ENCODE measurements around the gene GBX1. TPM values are rescaled to one million over a fixed set of nuclear protein-coding genes. Genes with fewer than 3 reads are reported as not detected.

Gene GBX1
- total RNA-seq, 1 donor from 2014 or later, result 2.1 TPM

DNA sequence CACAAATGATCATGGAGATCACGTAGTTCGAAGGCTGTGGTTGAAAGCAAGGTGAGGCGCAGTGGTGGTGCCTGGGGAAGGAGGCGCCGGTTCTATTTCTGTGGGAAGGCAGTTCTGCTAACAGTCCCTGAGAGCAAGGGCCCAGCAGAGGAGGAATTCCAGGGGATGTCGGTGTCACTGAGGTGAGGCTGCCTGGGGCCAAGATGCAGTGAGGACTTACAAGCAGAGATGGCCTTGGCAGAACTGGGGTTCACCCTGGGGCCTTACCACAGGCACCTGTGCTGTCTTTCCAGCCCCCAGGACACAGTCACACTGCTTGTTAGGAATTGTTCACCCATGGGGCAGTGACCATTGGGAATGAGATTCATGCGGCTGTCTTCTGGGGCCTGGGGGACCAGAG is 26.7 kb downstream of the GBX1 start:
- Mint-ChIP-seq H3K27me3 (no peaks in the 10 kb centered on the region), H3K4me1 (ENCODE audit: low read depth) (peaks cover 35% of the 10 kb centered on the region), H3K4me3 (ENCODE audit: low read depth) (no peak overlapping the region), H3K36me3 (ENCODE audit: insufficient read depth) (peaks cover 19% of the 10 kb centered on the region), H3K27ac (no peak overlapping the region), H3K9me3 (ENCODE audit: low read depth) (no peaks in the 10 kb centered on the region)
- TF ChIP-seq, protein P1, sequence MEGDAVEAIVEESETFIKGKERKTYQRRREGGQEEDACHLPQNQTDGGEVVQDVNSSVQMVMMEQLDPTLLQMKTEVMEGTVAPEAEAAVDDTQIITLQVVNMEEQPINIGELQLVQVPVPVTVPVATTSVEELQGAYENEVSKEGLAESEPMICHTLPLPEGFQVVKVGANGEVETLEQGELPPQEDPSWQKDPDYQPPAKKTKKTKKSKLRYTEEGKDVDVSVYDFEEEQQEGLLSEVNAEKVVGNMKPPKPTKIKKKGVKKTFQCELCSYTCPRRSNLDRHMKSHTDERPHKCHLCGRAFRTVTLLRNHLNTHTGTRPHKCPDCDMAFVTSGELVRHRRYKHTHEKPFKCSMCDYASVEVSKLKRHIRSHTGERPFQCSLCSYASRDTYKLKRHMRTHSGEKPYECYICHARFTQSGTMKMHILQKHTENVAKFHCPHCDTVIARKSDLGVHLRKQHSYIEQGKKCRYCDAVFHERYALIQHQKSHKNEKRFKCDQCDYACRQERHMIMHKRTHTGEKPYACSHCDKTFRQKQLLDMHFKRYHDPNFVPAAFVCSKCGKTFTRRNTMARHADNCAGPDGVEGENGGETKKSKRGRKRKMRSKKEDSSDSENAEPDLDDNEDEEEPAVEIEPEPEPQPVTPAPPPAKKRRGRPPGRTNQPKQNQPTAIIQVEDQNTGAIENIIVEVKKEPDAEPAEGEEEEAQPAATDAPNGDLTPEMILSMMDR (IDR thresholded peaks at IDR 0.05; ENCODE audit: unreplicated experiment), result no peak
- no peak for DNase-seq (ENCODE audit: low spot score, unreplicated experiment)

DNA sequence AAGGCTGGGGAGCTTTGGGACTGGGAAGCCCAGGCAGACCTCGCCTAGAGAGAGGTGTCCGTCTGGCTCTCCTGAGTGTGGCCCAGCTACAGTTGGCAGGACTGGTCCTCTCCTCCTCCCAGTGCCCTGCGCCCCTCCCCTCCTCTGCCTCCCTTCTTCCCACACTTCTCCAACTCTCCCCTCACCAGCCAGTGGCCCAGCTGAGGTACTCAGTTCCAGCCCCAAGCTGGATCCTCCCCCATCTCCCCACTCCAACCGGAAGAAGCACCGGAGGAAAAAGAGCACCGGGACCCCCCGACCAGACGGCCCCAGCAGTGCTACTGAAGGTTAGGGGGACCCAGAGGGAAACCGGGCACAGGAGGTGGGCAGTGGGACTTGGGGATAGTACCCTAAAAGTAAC is 27.7 kb downstream of the GBX1 start:
- Mint-ChIP-seq H3K27ac (no peak overlapping the region), H3K27me3 (no peaks in the 10 kb centered on the region), H3K9me3 (ENCODE audit: low read depth) (no peaks in the 10 kb centered on the region), H3K4me3 (ENCODE audit: low read depth) (no peak overlapping the region), H3K36me3 (ENCODE audit: insufficient read depth) (peaks cover 23% of the 10 kb centered on the region), H3K4me1 (ENCODE audit: low read depth) (peaks cover 35% of the 10 kb centered on the region)
- DNase-seq (ENCODE audit: low spot score, unreplicated experiment), result no peak
- TF ChIP-seq, protein P1 (IDR thresholded peaks at IDR 0.05; ENCODE audit: unreplicated experiment), result no peak

DNA sequence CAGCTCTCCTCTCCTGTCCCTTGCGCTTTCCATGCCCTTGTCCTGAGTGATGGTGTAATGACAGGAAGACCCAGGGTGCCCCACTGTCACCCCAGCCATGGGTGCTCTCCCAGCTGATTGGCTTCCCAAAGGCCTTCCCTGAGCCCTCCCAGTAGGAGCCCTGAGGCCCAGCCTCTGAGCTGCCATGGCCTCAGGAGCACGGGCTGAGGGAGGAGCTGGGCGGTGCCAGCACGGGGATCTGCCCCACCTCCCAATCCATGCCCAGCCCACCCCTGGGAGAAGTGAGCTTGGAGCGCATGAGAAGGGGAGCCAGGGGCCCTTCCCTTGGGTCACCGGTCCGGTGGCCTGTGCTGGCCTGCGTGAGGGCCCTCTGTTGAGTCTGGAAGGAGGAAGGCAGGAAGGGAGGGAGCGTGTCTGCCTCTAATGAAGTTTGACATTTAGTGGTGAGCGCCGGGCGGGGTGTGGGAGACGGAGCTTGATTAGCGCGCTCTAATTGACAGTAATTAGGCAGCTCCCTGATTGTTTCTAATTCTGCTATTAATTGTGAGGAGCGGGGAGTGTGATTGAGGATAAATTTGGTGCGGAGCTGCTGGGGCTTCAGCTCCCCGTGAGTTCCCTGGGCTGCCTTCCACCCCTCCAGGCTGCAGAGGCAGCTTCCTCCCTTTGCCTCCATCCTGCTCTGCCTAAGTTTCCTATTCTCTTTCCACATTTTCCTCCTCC is 28.3 kb downstream of the GBX1 start:
- TF ChIP-seq, protein P1 (IDR thresholded peaks at IDR 0.05; ENCODE audit: unreplicated experiment), result no peak
- peaks cover 21% of the 10 kb centered on the region for H3K36me3 Mint-ChIP-seq (ENCODE audit: insufficient read depth)
- H3K27me3 Mint-ChIP-seq, result no peaks in the 10 kb centered on the region
- H3K27ac Mint-ChIP-seq, result peak overlapping the region; percentile 3
- H3K9me3 Mint-ChIP-seq (ENCODE audit: low read depth), result no peaks in the 10 kb centered on the region
- H3K4me3 Mint-ChIP-seq (ENCODE audit: low read depth), result no peak overlapping the region
- peaks cover 32% of the 10 kb centered on the region for H3K4me1 Mint-ChIP-seq (ENCODE audit: low read depth)
- no peak for DNase-seq (ENCODE audit: low spot score, unreplicated experiment)

DNA sequence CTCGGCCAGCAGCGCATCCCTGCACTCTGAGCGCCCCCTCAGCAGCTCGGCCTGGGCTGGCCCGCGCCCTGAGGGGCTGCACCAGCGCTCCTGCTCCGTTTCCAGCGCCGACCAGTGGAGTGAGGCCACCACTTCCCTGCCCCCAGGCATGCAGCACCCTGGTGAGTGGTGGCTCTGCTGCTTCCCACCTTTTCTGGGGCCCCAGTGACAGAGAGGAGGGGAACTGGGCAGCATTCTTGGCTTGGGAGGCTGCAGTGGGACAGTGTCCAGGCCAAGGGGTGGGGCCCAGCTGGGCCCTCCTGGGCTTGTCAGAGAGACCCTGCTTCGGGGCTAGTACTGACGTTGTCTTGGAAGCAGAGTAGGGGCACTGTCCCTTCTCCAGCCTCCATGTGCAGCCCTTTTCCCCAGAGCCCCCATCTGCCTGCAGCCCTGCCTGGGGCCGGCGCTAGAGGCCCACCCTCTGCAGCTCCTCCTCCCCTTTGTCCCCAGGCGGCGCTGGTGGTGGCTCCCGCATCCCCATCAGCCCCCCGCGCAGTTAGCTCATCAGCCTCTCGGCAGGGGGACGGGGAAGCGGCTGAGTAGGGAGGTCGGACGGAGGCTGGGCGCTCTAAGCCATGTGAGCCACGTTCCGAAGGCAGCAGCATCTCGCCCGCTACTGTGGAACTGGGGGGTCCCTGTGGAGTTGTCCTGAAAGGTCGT is 29.2 kb downstream of the GBX1 start:
- Mint-ChIP-seq H3K9me3 (ENCODE audit: low read depth) (no peaks in the 10 kb centered on the region), H3K27me3 (no peaks in the 10 kb centered on the region), H3K36me3 (ENCODE audit: insufficient read depth) (peaks cover 16% of the 10 kb centered on the region), H3K4me3 (ENCODE audit: low read depth) (no peak overlapping the region), H3K4me1 (ENCODE audit: low read depth) (peaks cover 26% of the 10 kb centered on the region), H3K27ac (peak overlapping the region; percentile 3)
- no peak for DNase-seq (ENCODE audit: low spot score, unreplicated experiment)
- TF ChIP-seq, protein P1 (IDR thresholded peaks at IDR 0.05; ENCODE audit: unreplicated experiment), result no peak

DNA sequence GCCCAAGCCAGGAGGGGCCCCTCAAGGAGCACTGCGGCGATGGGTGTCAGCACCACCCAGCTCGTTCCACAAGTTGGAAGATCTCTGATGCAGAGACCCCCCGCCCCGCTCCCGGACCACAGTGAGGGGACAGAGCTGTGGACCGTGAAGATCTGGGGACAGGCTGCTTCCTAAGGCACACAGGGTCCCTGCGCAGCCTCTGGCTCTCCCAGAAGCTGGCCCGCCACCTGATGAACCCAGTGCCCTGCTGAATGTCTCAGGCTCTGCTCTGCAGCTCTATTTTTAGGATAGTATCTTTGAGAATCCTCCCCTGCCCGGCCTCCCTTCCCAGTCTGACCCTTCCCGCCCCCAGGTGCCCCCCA is 29.7 kb downstream of the GBX1 start:
- peaks cover 20% of the 10 kb centered on the region for H3K36me3 Mint-ChIP-seq (ENCODE audit: insufficient read depth)
- TF ChIP-seq, protein P1 (IDR thresholded peaks at IDR 0.05; ENCODE audit: unreplicated experiment), result no peak
- DNase-seq (ENCODE audit: low spot score, unreplicated experiment), result no peak
- H3K4me3 Mint-ChIP-seq (ENCODE audit: low read depth), result no peak overlapping the region
- no peak overlapping the region for H3K27ac Mint-ChIP-seq
- no peaks in the 10 kb centered on the region for H3K27me3 Mint-ChIP-seq
- H3K4me1 Mint-ChIP-seq (ENCODE audit: low read depth), result peaks cover 21% of the 10 kb centered on the region
- no peaks in the 10 kb centered on the region for H3K9me3 Mint-ChIP-seq (ENCODE audit: low read depth)

Data from progenitor cell of endocrine pancreas (in vitro differentiated cells).